Measurements from ENCODE around the gene IFNGR1. TPM values are rescaled to one million over a fixed set of nuclear protein-coding genes. Genes with fewer than 3 reads are reported as not detected.

Gene IFNGR1
- total RNA-seq, 2 experiments from 2014 or later = 20.5 to 22.1 TPM

GRCh38 chr6:137181891-137182653 lies 37.1 kb downstream of the IFNGR1 start:
- no peak for DNase-seq
- Mint-ChIP-seq H3K9me3 (peaks cover 39% of the 10 kb centered on the region), H3K4me3 (no peak overlapping the region), H3K4me1 (no peaks in the 10 kb centered on the region), H3K36me3 (peaks cover 14% of the 10 kb centered on the region), H3K27ac (no peak overlapping the region), H3K27me3 (no peaks in the 10 kb centered on the region)

GRCh38 chr6:137177611-137178010 lies 41.6 kb downstream of the IFNGR1 start:
- Mint-ChIP-seq H3K4me3 (no peak overlapping the region), H3K9me3 (peaks cover 18% of the 10 kb centered on the region), H3K36me3 (peaks cover 3% of the 10 kb centered on the region), H3K27me3 (no peaks in the 10 kb centered on the region), H3K27ac (no peak overlapping the region), H3K4me1 (no peaks in the 10 kb centered on the region)
- no peak for DNase-seq

- H3K4me3 Mint-ChIP-seq = no peak overlapping the region
- no peak for DNase-seq
- peaks cover 14% of the 10 kb centered on the region for H3K9me3 Mint-ChIP-seq
- H3K27me3 Mint-ChIP-seq = no peaks in the 10 kb centered on the region
- H3K36me3 Mint-ChIP-seq = peaks cover 3% of the 10 kb centered on the region
- no peak overlapping the region for H3K27ac Mint-ChIP-seq
- H3K4me1 Mint-ChIP-seq = peaks cover 5% of the 10 kb centered on the region
These were observed 42.5 kb downstream of the IFNGR1 start for GRCh38 chr6:137176729-137177128.

- peaks cover 2% of the 10 kb centered on the region for H3K36me3 Mint-ChIP-seq
- no peak for DNase-seq
- H3K27ac Mint-ChIP-seq = no peak overlapping the region
These were observed 43.3 kb downstream of the IFNGR1 start for GRCh38 chr6:137175868-137176245.

GRCh38 chr6:137175157-137175867 lies 43.9 kb downstream of the IFNGR1 start:
- H3K4me1 Mint-ChIP-seq = peaks cover 6% of the 10 kb centered on the region
- no peaks in the 10 kb centered on the region for H3K36me3 Mint-ChIP-seq
- no peak overlapping the region for H3K4me3 Mint-ChIP-seq
- peaks cover 5% of the 10 kb centered on the region for H3K9me3 Mint-ChIP-seq
- H3K27me3 Mint-ChIP-seq = no peaks in the 10 kb centered on the region
- no peak overlapping the region for H3K27ac Mint-ChIP-seq
- no peak for DNase-seq

More at GRCh38 chr6:137175868-137176245, 43.3 kb downstream of the IFNGR1 start:
- H3K4me1 Mint-ChIP-seq = peaks cover 6% of the 10 kb centered on the region
- H3K4me3 Mint-ChIP-seq = no peak overlapping the region
- peaks cover 9% of the 10 kb centered on the region for H3K9me3 Mint-ChIP-seq
- H3K27me3 Mint-ChIP-seq = no peaks in the 10 kb centered on the region

GRCh38 chr6:137173501-137173900 lies 45.7 kb downstream of the IFNGR1 start, which contains the start of gene IL22RA2:
IL22RA2 (minus strand) TSS chr6:137173644; CDS start chr6:137161749, 11,895 bp downstream.
- Mint-ChIP-seq H3K36me3 (no peaks in the 10 kb centered on the region), H3K4me1 (peaks cover 6% of the 10 kb centered on the region), H3K9me3 (peaks cover 2% of the 10 kb centered on the region), H3K4me3 (no peak within 1 kb of the TSS), H3K27ac (no peak within 1 kb of the TSS), H3K27me3 (no peaks in the 10 kb centered on the region)
- no peak for DNase-seq

DNA sequence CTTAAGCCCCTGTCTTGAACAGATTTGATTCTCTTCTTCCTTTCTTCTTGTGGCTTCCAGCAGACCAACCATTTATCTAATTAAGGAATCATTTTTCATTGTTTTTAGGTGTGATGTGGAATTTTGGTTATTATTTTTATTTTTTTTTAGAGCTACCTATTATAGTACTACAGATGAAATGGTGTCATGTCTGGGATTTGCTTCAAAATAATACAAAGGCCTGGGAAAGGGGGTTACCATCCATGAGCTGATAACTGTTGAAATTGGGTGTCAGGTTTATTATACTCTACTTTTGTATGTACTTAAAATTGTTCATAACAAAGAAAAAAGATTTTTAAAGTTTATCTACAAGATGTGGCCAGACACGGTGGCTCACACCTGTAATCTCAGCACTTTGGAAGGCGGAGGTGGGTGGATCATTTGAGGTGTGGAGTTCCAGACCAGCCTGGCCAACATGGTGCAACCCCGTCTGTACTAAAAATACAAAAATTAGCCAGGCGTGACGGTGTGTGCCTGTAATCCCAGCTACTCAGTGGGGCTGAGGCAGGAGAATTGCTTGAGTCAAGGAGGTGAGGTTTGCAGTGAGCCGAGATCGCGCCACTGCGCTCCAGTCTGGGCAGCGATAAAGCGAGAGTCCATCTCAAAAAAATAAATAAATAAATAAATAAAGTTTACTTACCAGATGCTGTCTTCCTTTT lies 46.3 kb downstream of the IFNGR1 start:
- Mint-ChIP-seq H3K9me3 (peaks cover 2% of the 10 kb centered on the region), H3K27ac (no peak overlapping the region), H3K27me3 (no peaks in the 10 kb centered on the region), H3K4me3 (no peak overlapping the region), H3K4me1 (peaks cover 6% of the 10 kb centered on the region), H3K36me3 (no peaks in the 10 kb centered on the region)
- no peak for DNase-seq

GRCh38 chr6:137171824-137172733 lies 47.1 kb downstream of the IFNGR1 start:
- Mint-ChIP-seq H3K4me1 (peaks cover 6% of the 10 kb centered on the region), H3K36me3 (no peaks in the 10 kb centered on the region), H3K27ac (no peak overlapping the region), H3K9me3 (peaks cover 5% of the 10 kb centered on the region), H3K4me3 (no peak overlapping the region), H3K27me3 (no peaks in the 10 kb centered on the region)
- no peak for DNase-seq

- Mint-ChIP-seq H3K36me3 (no peaks in the 10 kb centered on the region), H3K27ac (no peak overlapping the region), H3K9me3 (peaks cover 5% of the 10 kb centered on the region), H3K4me1 (peaks cover 8% of the 10 kb centered on the region), H3K27me3 (peaks cover 4% of the 10 kb centered on the region), H3K4me3 (no peak overlapping the region)
- no peak for DNase-seq
These were observed 48.2 kb downstream of the IFNGR1 start for GRCh38 chr6:137171053-137171374.

DNA sequence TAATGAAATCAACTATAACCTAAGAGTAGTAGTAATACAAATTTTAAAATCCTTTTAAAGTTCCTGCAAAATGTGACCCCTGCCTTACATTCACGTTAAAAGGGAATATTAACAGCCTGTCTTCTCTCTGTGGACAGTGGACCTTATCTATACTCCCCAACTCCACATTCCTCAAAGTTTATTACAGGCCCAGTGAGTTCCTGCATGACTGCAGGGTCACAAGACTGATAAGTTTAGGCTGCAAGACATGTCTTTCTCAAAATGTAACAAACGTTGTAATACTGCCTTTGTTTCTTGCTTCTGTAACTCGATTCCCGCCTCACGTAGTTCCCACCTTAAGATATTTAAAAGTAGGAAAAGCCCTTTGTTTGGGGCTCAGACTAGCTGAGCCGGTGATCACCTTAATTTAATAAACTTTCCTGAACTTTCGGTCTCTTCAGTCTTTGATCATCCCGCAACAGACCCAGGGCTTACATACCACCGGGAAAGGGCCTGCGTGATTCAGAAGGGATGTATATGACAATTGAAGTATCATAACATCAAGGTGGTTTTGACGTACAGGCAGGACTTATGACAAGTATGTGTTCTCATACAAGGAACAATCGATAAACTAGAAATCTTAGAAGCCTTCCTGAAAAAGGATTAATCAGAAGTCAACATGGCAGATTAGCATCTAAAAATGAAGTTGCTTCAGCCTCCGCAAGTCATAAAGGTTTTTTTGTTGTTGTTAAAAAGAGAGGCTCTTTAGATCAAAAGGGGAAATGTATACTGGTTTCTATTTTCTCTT lies 48.7 kb downstream of the IFNGR1 start:
- Mint-ChIP-seq H3K4me1 (peaks cover 11% of the 10 kb centered on the region), H3K4me3 (no peak overlapping the region), H3K27me3 (peaks cover 4% of the 10 kb centered on the region)

GRCh38 chr6:137167702-137168377 lies 51.3 kb downstream of the IFNGR1 start:
- Mint-ChIP-seq H3K27me3 (peaks cover 13% of the 10 kb centered on the region), H3K9me3 (peaks cover 19% of the 10 kb centered on the region), H3K27ac (no peak overlapping the region), H3K4me1 (peaks cover 22% of the 10 kb centered on the region), H3K4me3 (no peak overlapping the region), H3K36me3 (no peaks in the 10 kb centered on the region)
- no peak for DNase-seq

More for the DNA sequence above, 48.7 kb downstream of the IFNGR1 start:
- Mint-ChIP-seq H3K27ac (no peak overlapping the region), H3K9me3 (peaks cover 5% of the 10 kb centered on the region), H3K36me3 (no peaks in the 10 kb centered on the region)
- DNase-seq = no peak

- peaks cover 16% of the 10 kb centered on the region for H3K4me1 Mint-ChIP-seq
- no peaks in the 10 kb centered on the region for H3K36me3 Mint-ChIP-seq
- peaks cover 19% of the 10 kb centered on the region for H3K9me3 Mint-ChIP-seq
- DNase-seq = no peak
- H3K4me3 Mint-ChIP-seq = no peak overlapping the region
- peaks cover 19% of the 10 kb centered on the region for H3K27me3 Mint-ChIP-seq
- no peak overlapping the region for H3K27ac Mint-ChIP-seq
These were observed 52.7 kb downstream of the IFNGR1 start for GRCh38 chr6:137166247-137167098.
